HG02943 (cell line): ENCODE data around the gene OR1F1.
"Not testable (repeated sequence)": the region's sequence is repeated elsewhere in the genome, so short reads cannot be mapped to it uniquely, and the experiment has no call there.

ENCODE experiments used
- ATAC-seq: cut with Tn5 transposase; IDR thresholded peaks from one replicate; pipeline ENCODE4 v1.9.1; 2021; ENCODE audit warnings: mild to moderate bottlenecking, low read depth, moderate library complexity; ENCODE audit not compliant: unreplicated experiment

OR1F1 gene

GRCh38 chr16:3187798-3188674 lies at the start of gene OR1F1:
Gene OR1F1, plus strand, starts transcription at chr16:3188204.
- no peak for ATAC-seq

GRCh38 chr16:3138342-3138741 lies 49.7 kb upstream of the OR1F1 start:
- no peak for ATAC-seq

- ATAC-seq = no peak
Observed at GRCh38 chr16:3138823-3139426, 49.1 kb upstream of the OR1F1 start.

- not testable (repeated sequence) for ATAC-seq
Observed at GRCh38 chr16:3139561-3139960, 48.4 kb upstream of the OR1F1 start.

- ATAC-seq = no peak
Observed at GRCh38 chr16:3140603-3141427, 47.2 kb upstream of the OR1F1 start.

GRCh38 chr16:3141781-3142311 lies 46.2 kb upstream of the OR1F1 start:
- ATAC-seq = no peak

GRCh38 chr16:3142327-3142726 lies 45.7 kb upstream of the OR1F1 start:
- ATAC-seq = no peak

- no peak for ATAC-seq
Observed at GRCh38 chr16:3142770-3143169, 45.2 kb upstream of the OR1F1 start.

GRCh38 chr16:3143189-3143588 lies 44.8 kb upstream of the OR1F1 start:
- ATAC-seq = no peak

- ATAC-seq = no peak
Observed at GRCh38 chr16:3143598-3144320, 44.2 kb upstream of the OR1F1 start.

- ATAC-seq = no peak
Observed at GRCh38 chr16:3144321-3144983, 43.6 kb upstream of the OR1F1 start.

GRCh38 chr16:3145151-3145550 lies 42.9 kb upstream of the OR1F1 start:
- no peak for ATAC-seq

- no peak for ATAC-seq
Observed at GRCh38 chr16:3145660-3146059, 42.3 kb upstream of the OR1F1 start.

GRCh38 chr16:3147046-3147756 lies 40.8 kb upstream of the OR1F1 start:
- no peak for ATAC-seq

- ATAC-seq = no peak
Observed at GRCh38 chr16:3147757-3148104, 40.3 kb upstream of the OR1F1 start.

GRCh38 chr16:3148256-3149192 lies 39.5 kb upstream of the OR1F1 start:
- no peak for ATAC-seq

- ATAC-seq = no peak
Observed at GRCh38 chr16:3149193-3149530, 38.8 kb upstream of the OR1F1 start.

GRCh38 chr16:3149630-3150345 lies 38.2 kb upstream of the OR1F1 start:
- ATAC-seq = no peak
